Trophoblast cell (in vitro differentiated cells and primary cell): ENCODE measurements around the gene P2RY13.

Experiments
- DNase-seq, 2 donors: peaks; one replicate each; pipeline ENCODE4 v3.0.0-alpha.2; 2016
- H2AFZ ChIP-seq: 2 replicates; pipeline ENCODE4 v1.6.1; 2013; ENCODE audit warnings: low read length, moderate library complexity, mild to moderate bottlenecking; ENCODE audit not compliant: insufficient read depth, poor library complexity
- H2AK5ac ChIP-seq: 2 replicates; pipeline ENCODE4 v1.6.1; 2013; ENCODE audit warnings: mild to moderate bottlenecking, low read length
- H2BK120ac ChIP-seq: 2 replicates; pipeline ENCODE4 v1.6.1; 2013; ENCODE audit warnings: low read length, mild to moderate bottlenecking, moderate library complexity; ENCODE audit not compliant: insufficient read depth, poor library complexity
- H2BK12ac ChIP-seq: 2 replicates; pipeline ENCODE4 v1.6.1; 2013; ENCODE audit warnings: mild to moderate bottlenecking, low read length, moderate library complexity
- H2BK5ac ChIP-seq: 2 replicates; pipeline ENCODE4 v1.6.1; 2013; ENCODE audit warnings: low read length, low read depth, moderate library complexity, mild to moderate bottlenecking; ENCODE audit not compliant: poor library complexity
- H3K14ac ChIP-seq: 2 replicates; pipeline ENCODE4 v1.6.1; 2013; ENCODE audit warnings: mild to moderate bottlenecking, low read length
- H3K18ac ChIP-seq: 2 replicates; pipeline ENCODE4 v1.6.1; 2013; ENCODE audit warnings: mild to moderate bottlenecking, low read length
- H3K23ac ChIP-seq: 2 replicates; pipeline ENCODE4 v1.6.1; 2013; ENCODE audit warnings: low read length
- H3K27ac ChIP-seq: 2 replicates; pipeline ENCODE4 v1.5.1; 2013; ENCODE audit warnings: low read depth, mild to moderate bottlenecking, inconsistent platforms, low read length, moderate library complexity
- H3K27me3 ChIP-seq: 2 replicates; pipeline ENCODE4 v1.6.1; 2013; ENCODE audit warnings: inconsistent platforms, mild to moderate bottlenecking, low read length, moderate library complexity; ENCODE audit not compliant: insufficient read depth
- H3K36me3 ChIP-seq, 2 experiments: 1 replicate in 1 of 2; 2 replicates in 1 of 2; pipeline ENCODE4 v1.6.1; 2013; ENCODE audit warnings: low read length in 2 of 2, mild to moderate bottlenecking in 2 of 2, moderate library complexity in 1 of 2; ENCODE audit not compliant: insufficient read depth in 2 of 2, control insufficient read depth in 1 of 2
- H3K4ac ChIP-seq: 2 replicates; pipeline ENCODE4 v1.6.1; 2013; ENCODE audit warnings: low read depth, mild to moderate bottlenecking, low read length, moderate library complexity
- H3K4me1 ChIP-seq, 2 experiments: 1 replicate in 1 of 2; 2 replicates in 1 of 2; pipeline ENCODE4 v1.6.1; 2013; ENCODE audit warnings: low read length in 2 of 2, mild to moderate bottlenecking in 2 of 2, moderate library complexity in 1 of 2; ENCODE audit not compliant: insufficient read depth in 2 of 2, control insufficient read depth in 1 of 2
- H3K4me2 ChIP-seq: 2 replicates; pipeline ENCODE4 v1.6.1; 2013; ENCODE audit warnings: inconsistent platforms, mild to moderate bottlenecking, low read length, moderate library complexity
- H3K4me3 ChIP-seq: 2 replicates; pipeline ENCODE4 v1.5.1; 2013; ENCODE audit warnings: mild to moderate bottlenecking, low read depth, low read length, inconsistent platforms
- H3K79me1 ChIP-seq: one replicate; pipeline ENCODE4 v1.6.1; 2013; ENCODE audit warnings: low read length
- H3K79me2 ChIP-seq: 2 replicates; pipeline ENCODE4 v1.6.1; 2013; ENCODE audit warnings: low read length, mild to moderate bottlenecking; ENCODE audit not compliant: control insufficient read depth, insufficient read depth, poor library complexity
- H3K9ac ChIP-seq: 2 replicates; pipeline ENCODE4 v1.6.1; 2013; ENCODE audit warnings: mild to moderate bottlenecking, low read length
- H3K9me3 ChIP-seq: 2 replicates; pipeline ENCODE4 v1.6.1; 2013; ENCODE audit warnings: low read depth, mild to moderate bottlenecking, control low read depth, inconsistent platforms, low read length; ENCODE audit not compliant: insufficient read depth
- H4K12ac ChIP-seq: 2 replicates; pipeline ENCODE4 v1.6.1; 2013; ENCODE audit warnings: low read depth, mild to moderate bottlenecking, low read length, moderate library complexity
- H4K8ac ChIP-seq: 2 replicates; pipeline ENCODE4 v1.6.1; 2013; ENCODE audit warnings: low read depth, mild to moderate bottlenecking, low read length, moderate library complexity
- H4K91ac ChIP-seq: one replicate; pipeline ENCODE4 v1.6.1; 2013; ENCODE audit warnings: low read depth, mild to moderate bottlenecking, low read length, moderate library complexity
- WGBS: extraction: QIAGEN DNeasy Blood & Tissue Kit; methylation state at CpG from one replicate; pipeline ENCODE4 v1.1.7; 2013; ENCODE audit warnings: missing lambda C conversion rate; ENCODE audit not compliant: insufficient read length, insufficient coverage; ENCODE audit errors: extremely low coverage; 5-methylcytosine and 5-hydroxymethylcytosine counted together

P2RY13 gene

GRCh38 chr3:151305775-151306151 lies 23.6 kb downstream of the P2RY13 start:
- H2BK5ac ChIP-seq: peak overlapping the region; percentile 29
- no peak for DNase-seq
- H3K79me2 ChIP-seq: peaks cover 7% of the 10 kb centered on the region
- H3K27me3 ChIP-seq: no peaks in the 10 kb centered on the region
- peak overlapping the region; percentile 94 for H3K27ac ChIP-seq
- H2AK5ac ChIP-seq: no peak overlapping the region
- H3K18ac ChIP-seq: no peak overlapping the region
- peaks cover 16% of the 10 kb centered on the region for H3K79me1 ChIP-seq
- no peaks in the 10 kb centered on the region for H3K9me3 ChIP-seq
- H3K23ac ChIP-seq: no peak overlapping the region
- no peak overlapping the region for H3K4me3 ChIP-seq
- no CpG with 5 or more reads among the region's 4 CpGs for WGBS
- H3K4ac ChIP-seq: no peak overlapping the region
- H2AFZ ChIP-seq: no peak overlapping the region
- H3K9ac ChIP-seq: no peak overlapping the region
- no peak overlapping the region for H4K8ac ChIP-seq
- no peak overlapping the region for H4K12ac ChIP-seq
- H3K36me3 ChIP-seq: peaks cover 3 to 4% of the 10 kb centered on the region in 2 experiments
- peaks cover 21 to 25% of the 10 kb centered on the region in 2 experiments for H3K4me1 ChIP-seq
- H2BK120ac ChIP-seq: no peak overlapping the region
- H4K91ac ChIP-seq: no peak overlapping the region
- H3K14ac ChIP-seq: no peak overlapping the region
- peak overlapping the region; percentile 38 for H3K4me2 ChIP-seq
- H2BK12ac ChIP-seq: peak overlapping the region; percentile 2

DNA sequence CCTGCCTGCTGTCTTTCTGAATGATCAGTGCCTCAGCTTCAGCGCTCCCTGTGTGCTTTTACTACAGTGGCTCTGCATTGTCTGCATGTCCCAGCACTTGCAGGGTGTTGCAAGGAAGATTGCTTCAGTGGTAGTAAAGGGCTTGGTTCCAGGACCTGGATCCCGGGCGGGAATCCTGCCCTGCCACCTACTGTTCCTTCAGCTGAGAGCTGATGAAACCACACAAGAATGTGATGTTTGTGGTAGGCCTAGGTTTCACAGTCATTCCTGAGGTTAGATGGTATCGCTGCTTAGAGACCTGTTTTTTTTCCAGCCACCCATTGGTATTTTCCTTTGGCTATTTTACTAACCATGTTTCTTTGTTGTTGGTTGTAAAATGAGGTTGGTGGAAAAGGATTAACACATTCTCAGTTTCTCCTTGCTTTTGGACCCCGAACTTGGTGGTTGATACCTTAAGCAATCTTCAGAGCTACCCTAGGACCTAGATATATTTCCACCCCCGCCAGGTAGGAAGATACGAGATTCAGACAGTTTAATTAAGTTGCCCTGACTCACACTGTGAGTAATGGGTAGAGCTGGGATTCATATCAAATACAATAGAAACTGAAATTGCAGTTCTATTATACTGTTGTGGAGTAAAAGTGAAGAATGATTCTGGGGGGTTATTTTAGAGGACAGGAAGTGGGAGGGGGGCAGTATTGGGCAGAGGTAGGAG lies 24.1 kb downstream of the P2RY13 start:
- Histone ChIP-seq H3K27ac (peak overlapping the region; percentile 94), H3K23ac (no peak overlapping the region), H3K36me3 (peaks cover 3 to 4% of the 10 kb centered on the region in 2 experiments), H4K91ac (no peak overlapping the region), H3K18ac (peak overlapping the region; percentile 21), H3K4ac (no peak overlapping the region), H2BK12ac (peak overlapping the region; percentile 12), H2AFZ (no peak overlapping the region), H3K79me1 (peaks cover 16% of the 10 kb centered on the region), H3K14ac (no peak overlapping the region), H2BK5ac (peak overlapping the region; percentile 71), H4K12ac (no peak overlapping the region), H3K4me2 (peak overlapping the region; percentile 47), H4K8ac (peak overlapping the region; percentile 17), H3K4me3 (no peak overlapping the region), H3K9me3 (no peaks in the 10 kb centered on the region), H3K27me3 (no peaks in the 10 kb centered on the region), H3K9ac (no peak overlapping the region), H2BK120ac (peak overlapping the region; percentile 26), H2AK5ac (no peak overlapping the region), H3K79me2 (peaks cover 7% of the 10 kb centered on the region), H3K4me1 (peaks cover 21 to 27% of the 10 kb centered on the region in 2 experiments)
- peak; percentile 97 to 98 for DNase-seq
- no CpG with 5 or more reads among the region's 7 CpGs for WGBS

DNA sequence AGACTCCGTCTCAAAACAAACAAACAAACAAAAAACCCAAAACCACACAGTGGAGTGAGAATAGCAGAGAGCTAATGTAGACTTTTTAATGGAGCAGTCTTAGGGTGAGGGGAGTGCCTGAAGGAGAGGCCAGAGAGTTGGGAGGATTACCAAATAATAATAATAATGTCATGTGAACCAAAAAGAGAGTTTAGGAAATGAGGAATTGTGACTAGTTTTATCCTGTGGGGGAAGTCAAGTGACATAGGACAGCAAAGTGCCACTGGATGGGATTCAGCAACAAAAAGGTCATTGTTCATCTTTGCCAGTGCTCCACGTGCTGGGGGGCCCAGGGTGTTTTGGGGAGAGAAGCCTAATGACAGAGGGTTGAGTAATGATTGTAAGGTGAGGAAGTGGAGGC lies 25.6 kb downstream of the P2RY13 start:
- Histone ChIP-seq H3K4ac (no peak overlapping the region), H3K23ac (no peak overlapping the region), H3K4me1 (peaks cover 21 to 25% of the 10 kb centered on the region in 2 experiments), H3K4me3 (no peak overlapping the region), H3K4me2 (no peak overlapping the region), H4K91ac (no peak overlapping the region), H3K79me1 (peaks cover 16% of the 10 kb centered on the region), H4K8ac (no peak overlapping the region), H3K9ac (no peak overlapping the region), H2BK12ac (no peak overlapping the region), H2BK120ac (no peak overlapping the region), H2BK5ac (no peak overlapping the region), H2AK5ac (no peak overlapping the region), H3K18ac (no peak overlapping the region), H3K9me3 (no peaks in the 10 kb centered on the region), H2AFZ (no peak overlapping the region), H3K27me3 (no peaks in the 10 kb centered on the region), H3K36me3 (peaks cover 4 to 5% of the 10 kb centered on the region in 2 experiments), H3K79me2 (peaks cover 5% of the 10 kb centered on the region), H4K12ac (no peak overlapping the region), H3K27ac (peak overlapping the region; percentile 89), H3K14ac (no peak overlapping the region)
- DNase-seq: no peak
- WGBS: no CpG with 5 or more reads among the region's 2 CpGs

DNA sequence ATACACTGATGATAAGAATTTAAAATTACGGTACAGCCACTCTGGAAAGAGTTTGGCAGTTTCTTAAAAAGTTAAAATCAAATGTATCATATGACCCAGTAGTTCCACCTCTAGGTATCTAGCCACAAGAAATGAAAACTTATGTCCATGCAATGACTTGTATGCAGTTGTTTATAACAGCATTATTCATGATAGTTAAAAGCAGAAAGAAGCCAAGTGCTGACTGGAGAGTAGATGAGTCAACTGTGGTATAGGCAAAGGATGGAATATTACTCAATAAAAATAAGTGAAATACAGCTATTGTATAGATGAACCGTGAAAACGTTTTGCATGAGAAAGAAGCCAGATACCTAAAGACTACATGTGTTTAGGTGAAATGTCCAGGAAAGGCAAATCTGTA lies 27.6 kb downstream of the P2RY13 start:
- no peak overlapping the region for H4K91ac ChIP-seq
- H3K79me1 ChIP-seq: peaks cover 16% of the 10 kb centered on the region
- H3K9me3 ChIP-seq: no peaks in the 10 kb centered on the region
- H3K27me3 ChIP-seq: no peaks in the 10 kb centered on the region
- no CpG with 5 or more reads among the region's 3 CpGs for WGBS
- H3K23ac ChIP-seq: no peak overlapping the region
- no peak overlapping the region for H3K27ac ChIP-seq
- no peak overlapping the region for H4K8ac ChIP-seq
- DNase-seq: no peak
- no peak overlapping the region for H2BK12ac ChIP-seq
- no peak overlapping the region for H3K4me2 ChIP-seq
- H3K9ac ChIP-seq: no peak overlapping the region
- H2AFZ ChIP-seq: no peak overlapping the region
- H3K4ac ChIP-seq: no peak overlapping the region
- no peak overlapping the region for H3K14ac ChIP-seq
- H4K12ac ChIP-seq: no peak overlapping the region
- H2BK5ac ChIP-seq: no peak overlapping the region
- no peak overlapping the region for H2AK5ac ChIP-seq
- peaks cover 18 to 22% of the 10 kb centered on the region in 2 experiments for H3K4me1 ChIP-seq
- H3K18ac ChIP-seq: no peak overlapping the region
- no peak overlapping the region for H2BK120ac ChIP-seq
- peaks cover 4 to 5% of the 10 kb centered on the region in 2 experiments for H3K36me3 ChIP-seq
- no peak overlapping the region for H3K4me3 ChIP-seq
- H3K79me2 ChIP-seq: peaks cover 3% of the 10 kb centered on the region
